HG03565 (cell line): Measurements from ENCODE around the gene FTMT.
"Not testable (repeated sequence)": the region's sequence is repeated elsewhere in the genome, so short reads cannot be mapped to it uniquely, and the experiment has no call there.

Experiments used
- ATAC-seq: cut with Tn5 transposase; IDR thresholded peaks from one replicate; pipeline ENCODE4 v1.9.1; 2021; ENCODE audit warnings: mild to moderate bottlenecking, moderate library complexity; ENCODE audit not compliant: unreplicated experiment

FTMT gene

GRCh38 chr5:121851643-121852574 lies at the start of gene FTMT:
TSS of gene FTMT (plus strand) at chr5:121851882. CDS start at chr5:121851964, 82 bp downstream.
- no peak for ATAC-seq

DNA sequence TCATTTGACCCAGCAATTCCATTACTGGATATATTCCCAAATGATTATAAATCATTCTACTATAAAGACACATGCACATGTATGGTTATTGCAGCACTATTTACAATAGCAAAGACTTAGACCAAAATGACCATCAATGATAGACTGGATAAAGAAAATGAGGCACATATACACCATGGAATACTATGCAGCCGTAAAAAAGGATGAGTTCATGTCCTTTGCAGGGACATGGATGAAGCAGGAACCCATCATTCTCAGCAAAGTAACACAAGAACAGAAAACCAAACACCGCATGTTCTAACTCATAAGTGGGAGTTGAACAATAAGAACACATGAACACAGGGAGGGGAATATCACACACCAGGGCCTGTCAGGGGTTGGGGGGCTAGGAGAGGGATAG lies 46.4 kb upstream of the FTMT start:
- not testable (repeated sequence) for ATAC-seq

DNA sequence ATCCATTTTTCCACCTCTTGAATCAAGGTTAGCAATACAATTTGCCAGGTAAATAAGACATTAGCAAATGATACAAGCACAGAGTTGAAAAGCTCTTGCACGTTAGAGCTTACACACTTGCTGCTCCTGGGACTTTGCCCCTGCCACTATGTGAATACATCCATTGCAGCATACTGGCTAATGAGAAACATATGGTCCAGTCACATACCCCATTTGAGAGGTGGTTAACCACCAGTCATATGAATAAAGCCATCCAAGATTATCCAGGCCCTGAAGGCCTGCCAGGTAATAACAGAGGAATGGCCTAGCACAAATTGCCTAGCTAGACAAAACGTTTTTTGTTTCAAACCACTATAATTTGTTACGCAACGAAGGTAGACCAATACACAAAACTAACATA lies 45.8 kb upstream of the FTMT start:
- ATAC-seq, result no peak

DNA sequence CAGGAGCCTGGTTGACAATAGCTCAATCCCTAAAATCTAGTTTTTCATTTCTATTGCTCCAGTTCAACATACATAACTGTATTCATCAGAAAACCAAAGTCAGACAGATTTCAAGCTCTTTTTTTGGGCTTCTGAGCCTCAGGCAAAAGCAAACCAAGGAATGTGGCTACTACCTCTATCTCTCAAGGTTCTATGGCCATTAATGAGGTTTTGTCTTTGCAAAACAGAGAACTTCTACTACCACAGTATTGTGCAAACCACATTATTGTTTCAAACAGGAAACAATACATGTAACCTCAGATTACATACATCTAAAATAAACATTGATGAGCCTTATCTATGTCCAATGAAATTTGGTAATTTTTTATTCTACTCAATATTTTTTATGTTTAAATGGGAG lies 35.5 kb upstream of the FTMT start:
- no peak for ATAC-seq

DNA sequence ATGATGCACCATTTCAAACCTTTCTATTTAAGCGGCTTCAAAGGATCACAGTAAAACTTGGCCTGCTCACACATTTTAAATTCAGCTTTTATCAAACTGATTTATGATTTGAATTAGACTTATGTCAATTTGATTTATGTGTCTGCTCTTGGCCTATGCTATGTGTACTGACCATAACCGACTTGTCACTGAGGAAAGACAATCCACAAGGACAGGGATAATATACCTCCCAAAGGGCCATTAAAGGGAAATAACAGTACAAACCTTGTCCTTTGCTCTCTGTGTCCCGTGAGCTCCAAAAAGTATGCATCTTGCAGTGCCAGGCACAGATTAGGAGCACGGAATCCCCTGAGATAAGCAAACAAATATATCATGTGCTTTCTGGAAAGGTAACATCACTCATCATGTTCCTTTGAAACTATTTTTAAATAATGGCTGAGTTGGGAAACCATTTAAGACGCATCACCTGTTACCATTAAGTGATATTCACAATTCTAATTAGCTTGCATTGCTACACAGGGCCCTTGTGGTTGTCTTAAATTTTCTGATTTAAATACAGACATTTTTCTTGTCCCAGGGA lies 31.9 kb upstream of the FTMT start:
- ATAC-seq, result no peak

DNA sequence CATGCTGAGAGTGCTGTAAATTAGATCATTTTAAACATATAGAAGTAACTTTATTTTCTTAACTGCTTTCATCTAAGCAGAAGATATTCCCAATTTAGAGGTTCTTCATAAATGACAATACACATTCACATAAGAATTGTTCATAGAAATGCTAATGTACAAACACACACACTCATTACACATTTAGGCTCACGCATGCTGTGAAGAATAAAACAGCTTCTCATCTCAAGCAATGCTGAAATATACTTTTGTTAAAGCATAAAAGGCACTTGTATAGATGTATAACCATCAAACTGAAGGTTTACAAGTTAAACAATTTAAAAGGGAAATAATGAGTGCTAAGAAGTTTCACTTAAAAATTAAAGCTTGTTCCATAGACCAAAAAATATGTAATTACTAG lies 18.1 kb upstream of the FTMT start:
- ATAC-seq, result no peak

DNA sequence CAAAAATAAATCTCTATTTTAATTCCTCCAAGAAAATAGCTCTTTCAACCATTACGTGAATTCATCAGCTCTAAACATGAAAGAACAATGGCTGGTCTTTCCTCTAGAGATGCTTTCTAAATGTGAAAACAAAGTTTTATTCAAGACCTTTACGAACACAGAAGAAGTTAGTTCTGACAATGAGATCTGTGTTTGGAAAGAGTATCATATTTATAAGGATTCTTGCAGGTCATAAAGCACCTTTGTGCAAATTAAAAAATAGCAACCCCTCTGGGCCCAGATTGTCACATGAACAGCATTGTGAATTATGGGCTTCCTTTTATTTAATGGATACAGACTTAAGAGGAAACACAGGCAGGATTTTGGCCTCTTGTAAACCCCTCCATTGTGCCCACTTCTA lies 17.7 kb upstream of the FTMT start:
- no peak for ATAC-seq

DNA sequence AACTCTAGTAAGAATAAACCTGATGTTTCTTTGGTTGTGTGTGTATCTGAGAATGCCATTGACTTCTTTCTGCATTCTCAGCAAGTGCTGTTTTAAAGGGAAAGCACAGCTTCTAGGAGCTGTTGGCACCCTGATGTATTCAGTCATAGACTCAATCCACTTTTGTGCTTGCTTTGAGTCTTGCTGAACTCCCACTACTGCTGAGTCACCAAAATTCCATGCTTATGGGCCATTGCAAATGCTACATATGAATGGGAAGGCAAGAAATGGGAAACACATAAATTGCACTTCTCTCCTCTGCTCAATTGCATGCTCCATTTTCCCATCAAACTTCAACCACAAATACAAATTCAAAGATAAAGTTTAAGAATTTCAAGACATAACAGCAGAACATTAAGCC lies 9.8 kb upstream of the FTMT start:
- no peak for ATAC-seq

DNA sequence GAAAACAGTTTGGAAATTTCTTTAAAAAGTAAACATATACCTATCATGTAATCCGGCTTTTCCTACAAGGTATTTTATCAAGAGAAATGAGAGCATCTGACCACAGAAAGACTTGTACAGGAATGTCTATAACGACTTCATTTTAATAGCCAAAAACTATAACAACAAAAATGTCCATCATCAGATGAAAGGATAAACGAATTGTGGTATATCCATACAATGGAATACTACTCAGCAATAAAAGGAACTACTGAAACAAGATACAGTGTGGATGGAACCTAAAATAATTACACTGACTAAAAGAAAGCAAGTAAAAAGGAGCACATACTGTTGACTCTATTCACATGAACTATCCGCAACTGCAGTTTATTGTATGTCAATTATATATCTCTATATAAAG lies 1.4 kb upstream of the FTMT start:
- ATAC-seq, result no peak

GRCh38 chr5:121853850-121854249 lies 2.2 kb downstream of the FTMT start:
- ATAC-seq, result no peak

DNA sequence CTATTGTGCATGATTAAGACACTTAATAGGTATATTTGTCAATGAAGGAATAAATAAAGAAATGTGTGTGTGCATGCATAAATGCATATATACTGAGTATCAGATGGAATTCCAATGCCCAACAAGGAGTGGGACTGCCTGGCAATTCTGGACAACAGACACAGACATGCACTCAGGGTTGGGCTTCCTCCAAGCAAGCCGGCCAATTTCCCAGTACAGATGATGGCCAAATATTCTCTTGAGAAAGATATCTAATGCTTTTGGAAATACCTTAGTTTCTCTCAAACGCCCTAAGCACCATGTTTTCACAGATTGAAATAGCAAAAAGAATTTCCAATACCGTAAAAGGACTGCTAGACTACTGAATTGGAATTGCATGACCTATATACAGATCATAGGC lies 11.1 kb downstream of the FTMT start:
- no peak for ATAC-seq

GRCh38 chr5:121863753-121864285 lies 12.1 kb downstream of the FTMT start:
- no peak for ATAC-seq

DNA sequence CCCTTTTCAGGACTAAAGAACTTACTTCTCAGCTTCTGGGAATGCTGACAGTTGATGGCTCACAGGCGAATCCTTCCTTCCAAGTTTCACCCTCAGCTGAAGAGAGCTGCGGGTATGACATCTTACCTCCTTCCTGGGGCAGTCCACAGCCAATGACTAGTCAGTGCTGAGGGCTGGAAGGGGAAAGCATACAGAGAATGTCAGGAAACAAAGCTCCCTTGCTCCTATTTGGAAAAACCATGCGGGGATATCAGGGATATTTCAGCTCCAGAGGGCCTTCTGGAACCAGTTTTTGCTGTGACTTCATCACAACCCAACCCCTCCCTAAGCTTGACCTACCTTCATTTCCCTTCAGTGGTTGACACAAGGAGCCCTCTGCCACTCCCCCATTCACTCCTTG lies 15.7 kb downstream of the FTMT start:
- ATAC-seq, result no peak

DNA sequence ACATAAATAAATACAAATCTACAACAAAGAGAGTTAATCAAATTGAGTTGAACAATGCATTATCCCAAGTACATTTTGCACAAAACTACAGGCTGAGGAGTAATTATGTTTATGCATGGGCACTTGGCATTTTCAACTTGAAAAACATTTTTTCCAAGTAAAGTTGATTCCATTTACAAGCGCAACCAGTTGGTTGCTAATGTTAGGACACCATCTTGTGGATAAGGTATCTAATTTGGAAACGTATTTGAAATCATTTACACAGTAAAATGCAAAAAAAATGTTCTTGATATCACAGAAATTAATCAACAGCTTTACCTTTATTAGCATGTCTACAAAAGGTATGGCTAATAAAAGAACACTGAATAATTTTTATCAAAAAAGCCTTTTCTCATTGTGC lies 18.8 kb downstream of the FTMT start:
- no peak for ATAC-seq

GRCh38 chr5:121872856-121873255 lies 21.2 kb downstream of the FTMT start:
- no peak for ATAC-seq

DNA sequence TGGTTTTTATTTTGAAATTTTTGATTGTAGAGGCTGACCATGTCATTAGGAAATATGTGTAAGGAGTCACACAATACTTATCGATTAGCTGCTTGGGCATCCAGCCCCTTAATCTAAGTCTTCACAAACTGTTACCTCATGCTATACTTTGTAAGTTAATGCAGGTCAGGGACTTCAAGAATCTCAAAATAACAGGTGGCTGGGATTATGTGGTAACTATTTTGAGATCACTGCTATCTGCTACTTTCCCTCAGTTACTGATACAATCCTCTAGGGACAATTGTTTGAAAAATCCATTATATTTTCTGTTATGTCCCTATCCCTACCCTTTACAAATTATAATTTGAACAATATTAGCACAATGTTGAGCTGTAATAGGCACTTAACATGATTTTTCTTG lies 21.7 kb downstream of the FTMT start:
- ATAC-seq, result no peak

DNA sequence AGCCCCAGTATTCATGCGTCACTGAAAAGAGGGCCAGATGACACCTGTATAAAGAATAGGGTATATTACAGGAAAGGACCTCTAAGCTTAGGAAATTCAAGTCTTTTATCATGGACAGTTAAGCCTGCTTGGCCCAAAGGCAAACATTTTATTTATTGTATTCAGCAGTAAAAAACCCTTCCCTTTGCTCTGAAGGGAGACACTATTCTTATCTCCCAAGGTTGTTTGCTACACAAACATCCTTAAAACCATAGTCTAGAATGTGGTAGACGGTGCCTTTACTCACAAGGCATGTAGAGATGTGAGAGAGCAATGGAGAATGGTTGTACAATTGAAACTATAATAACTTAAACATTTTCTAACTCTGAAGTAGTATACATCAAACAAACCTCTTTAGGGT lies 33.9 kb downstream of the FTMT start:
- no peak for ATAC-seq

DNA sequence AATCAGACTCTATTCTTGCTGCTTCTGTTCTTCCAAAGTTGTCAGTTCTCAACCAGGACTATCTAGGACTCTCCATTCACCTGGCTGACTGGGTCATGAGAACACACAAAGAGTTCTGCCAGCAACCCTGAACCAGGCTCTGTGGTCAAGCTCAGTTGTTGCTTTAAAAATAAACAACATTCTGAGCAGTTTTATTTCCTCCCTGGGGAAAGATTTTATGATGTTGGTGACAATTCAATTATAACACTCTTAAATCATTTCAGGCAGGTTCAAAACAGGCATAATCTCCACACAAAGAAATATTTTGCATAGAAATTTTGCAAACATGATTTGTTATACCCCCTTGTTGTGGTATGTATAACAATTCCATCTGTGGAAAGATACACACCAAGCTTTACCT lies 36.0 kb downstream of the FTMT start:
- no peak for ATAC-seq

GRCh38 chr5:121890297-121890858 lies 38.7 kb downstream of the FTMT start:
- no peak for ATAC-seq

DNA sequence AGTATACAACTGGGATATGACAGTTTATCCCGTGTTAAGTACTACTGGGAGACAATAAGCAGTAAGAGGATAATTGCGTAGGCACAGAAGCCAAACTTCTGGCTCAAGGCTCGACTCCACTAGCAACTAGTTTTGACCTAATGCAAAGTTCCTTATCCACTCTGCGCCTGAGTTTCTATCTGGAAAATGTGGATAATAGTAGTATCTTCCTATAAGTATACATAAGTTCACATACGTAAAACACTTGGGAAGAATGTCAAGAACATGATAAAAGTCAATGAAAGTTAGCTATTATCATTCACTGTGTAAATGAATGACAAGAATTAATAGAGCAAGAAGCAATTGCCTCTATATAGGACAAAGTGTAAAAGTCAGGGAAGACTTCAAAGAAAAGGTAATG lies 45.7 kb downstream of the FTMT start:
- no peak for ATAC-seq

GRCh38 chr5:121899346-121899745 lies 47.7 kb downstream of the FTMT start:
- ATAC-seq, result no peak
